ENCODE results near the gene EXD1. TPM values are rescaled to one million over a fixed set of nuclear protein-coding genes. Genes with fewer than 3 reads are reported as not detected.
"Not testable (repeated sequence)": the region's sequence is repeated elsewhere in the genome, so short reads cannot be mapped to it uniquely, and the experiment has no call there.

EXD1 gene, protein sequence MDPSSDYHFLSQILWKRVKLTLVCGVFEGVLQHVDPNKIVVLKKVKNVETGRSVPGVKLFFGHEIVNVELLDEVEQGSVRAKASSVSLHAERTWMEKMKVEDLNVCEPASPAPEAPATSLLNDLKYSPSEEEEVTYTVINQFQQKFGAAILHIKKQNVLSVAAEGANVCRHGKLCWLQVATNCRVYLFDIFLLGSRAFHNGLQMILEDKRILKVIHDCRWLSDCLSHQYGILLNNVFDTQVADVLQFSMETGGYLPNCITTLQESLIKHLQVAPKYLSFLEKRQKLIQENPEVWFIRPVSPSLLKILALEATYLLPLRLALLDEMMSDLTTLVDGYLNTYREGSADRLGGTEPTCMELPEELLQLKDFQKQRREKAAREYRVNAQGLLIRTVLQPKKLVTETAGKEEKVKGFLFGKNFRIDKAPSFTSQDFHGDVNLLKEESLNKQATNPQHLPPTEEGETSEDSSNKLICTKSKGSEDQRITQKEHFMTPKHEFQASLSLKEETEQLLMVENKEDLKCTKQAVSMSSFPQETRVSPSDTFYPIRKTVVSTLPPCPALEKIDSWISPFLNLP
- not detected for total RNA-seq

- Mint-ChIP-seq H3K9me3 (no peaks in the 10 kb centered on the region), H3K4me3 (peak within 1 kb of the TSS; percentile 89), H3K27me3 (ENCODE audit: low read depth) (no peaks in the 10 kb centered on the region), H3K36me3 (ENCODE audit: insufficient read depth) (no peaks in the 10 kb centered on the region), H3K4me1 (ENCODE audit: low read depth) (peaks cover 29% of the 10 kb centered on the region)
- ATAC-seq (peak; percentile 99), DNase-seq (peak; percentile 93)
Measured at GRCh38 chr15:41230650-41231421, at the start of gene EXD1, which contains the start of gene CHP1. EXD1 (minus strand) TSS chr15:41230757; CDS start chr15:41226575, 4,182 bp downstream. CHP1 (plus strand) TSS chr15:41231268; CDS start chr15:41231383, 115 bp downstream.

DNA sequence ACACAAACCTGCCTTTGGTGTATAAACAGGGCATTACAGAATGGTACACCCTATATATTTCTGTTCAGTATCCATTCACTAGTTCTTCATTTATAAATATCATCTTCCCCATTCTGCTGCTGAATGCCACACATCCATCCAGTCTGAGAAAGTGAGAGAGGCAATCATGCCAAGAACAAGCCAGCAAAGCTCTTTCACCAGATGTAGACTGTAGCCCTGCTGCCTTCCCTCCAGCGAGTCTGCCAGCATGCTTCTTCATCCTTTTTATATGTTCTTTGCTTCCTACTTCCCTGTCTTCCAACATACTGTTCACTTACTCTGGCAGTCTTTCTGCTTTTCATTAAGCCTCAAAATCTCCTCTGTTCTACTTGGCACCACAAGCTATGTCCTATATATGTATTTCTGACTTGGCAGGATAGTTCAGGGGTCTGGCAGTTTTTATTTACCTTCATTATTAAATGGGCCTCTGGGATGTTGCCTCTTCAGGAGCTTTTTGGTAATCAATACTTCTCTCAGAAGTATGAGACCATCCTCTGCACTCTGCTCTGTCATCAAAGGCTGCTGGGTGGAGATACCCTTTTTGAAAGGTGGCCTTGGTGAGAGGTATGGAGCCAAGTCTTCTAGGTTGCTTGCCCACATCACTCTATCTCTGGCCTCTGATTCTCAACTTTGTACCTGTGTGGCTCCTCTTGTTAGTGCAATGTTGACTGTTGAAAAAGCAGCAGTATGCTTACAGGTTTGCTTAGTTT lies 49.2 kb upstream of the EXD1 start:
- peaks cover 10% of the 10 kb centered on the region for H3K36me3 Mint-ChIP-seq (ENCODE audit: insufficient read depth)
- DNase-seq, result no peak
- no peak for ATAC-seq
- no peak overlapping the region for H3K4me3 Mint-ChIP-seq
- no peaks in the 10 kb centered on the region for H3K9me3 Mint-ChIP-seq
- H3K4me1 Mint-ChIP-seq (ENCODE audit: low read depth), result peaks cover 16% of the 10 kb centered on the region
- no peaks in the 10 kb centered on the region for H3K27me3 Mint-ChIP-seq (ENCODE audit: low read depth)

DNA sequence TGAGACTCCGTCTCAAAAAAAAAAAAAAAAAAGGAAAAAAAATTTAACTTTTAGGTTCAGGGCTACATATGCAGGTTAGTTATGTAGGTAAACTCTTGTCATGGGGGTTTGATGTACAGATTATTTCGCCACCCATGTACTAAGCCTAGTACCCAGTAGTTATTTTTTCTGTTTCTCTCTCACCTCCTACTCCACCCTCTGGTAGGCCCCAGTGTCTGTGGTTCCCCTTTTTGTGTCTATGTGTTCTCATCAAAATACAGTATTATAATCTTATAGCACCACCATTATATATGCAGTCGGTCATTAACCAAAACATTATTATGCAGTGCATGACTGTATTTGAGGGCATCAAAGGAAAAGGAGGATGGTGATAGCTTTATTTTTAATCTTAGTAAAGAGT lies 47.8 kb upstream of the EXD1 start:
- no peak for DNase-seq
- H3K27me3 Mint-ChIP-seq (ENCODE audit: low read depth), result no peaks in the 10 kb centered on the region
- no peak overlapping the region for H3K4me3 Mint-ChIP-seq
- no peak for ATAC-seq
- H3K4me1 Mint-ChIP-seq (ENCODE audit: low read depth), result peaks cover 10% of the 10 kb centered on the region
- no peaks in the 10 kb centered on the region for H3K9me3 Mint-ChIP-seq
- H3K36me3 Mint-ChIP-seq (ENCODE audit: insufficient read depth), result peaks cover 8% of the 10 kb centered on the region

- Mint-ChIP-seq H3K27me3 (ENCODE audit: low read depth) (no peaks in the 10 kb centered on the region), H3K36me3 (ENCODE audit: insufficient read depth) (peaks cover 8% of the 10 kb centered on the region), H3K4me1 (ENCODE audit: low read depth) (no peaks in the 10 kb centered on the region), H3K9me3 (no peaks in the 10 kb centered on the region), H3K4me3 (no peak overlapping the region)
- ATAC-seq, result no peak
- DNase-seq, result no peak
Measured at GRCh38 chr15:41276831-41277230, 46.3 kb upstream of the EXD1 start.

- H3K4me3 Mint-ChIP-seq, result no peak overlapping the region
- DNase-seq, result no peak
- no peaks in the 10 kb centered on the region for H3K27me3 Mint-ChIP-seq (ENCODE audit: low read depth)
- H3K9me3 Mint-ChIP-seq, result no peaks in the 10 kb centered on the region
- H3K36me3 Mint-ChIP-seq (ENCODE audit: insufficient read depth), result peaks cover 17% of the 10 kb centered on the region
- ATAC-seq, result no peak
- no peaks in the 10 kb centered on the region for H3K4me1 Mint-ChIP-seq (ENCODE audit: low read depth)
Measured at GRCh38 chr15:41269887-41270286, 39.3 kb upstream of the EXD1 start.

DNA sequence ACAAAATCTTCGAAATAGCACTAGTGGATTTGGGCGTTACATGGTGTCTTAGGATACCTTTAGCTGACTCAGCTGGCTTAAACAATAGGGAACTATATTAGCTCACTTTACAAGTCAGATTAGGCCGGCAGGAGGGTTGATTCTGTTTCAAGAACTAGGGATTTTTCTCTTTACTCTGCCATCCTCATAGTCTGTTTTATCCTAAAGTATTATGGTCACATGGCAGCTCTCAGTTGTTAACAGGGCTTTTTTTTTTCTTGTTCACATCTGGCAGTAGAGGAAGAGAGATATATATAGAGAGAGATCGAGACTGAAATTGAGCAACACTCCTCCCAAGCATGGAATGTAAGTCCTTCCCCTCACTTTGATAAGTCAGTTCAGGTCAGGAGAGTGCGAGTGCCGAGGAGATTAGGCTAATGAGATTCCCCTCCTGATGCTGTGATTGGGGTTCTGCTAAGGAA lies 33.4 kb upstream of the EXD1 start:
- H3K4me3 Mint-ChIP-seq, result no peak overlapping the region
- no peaks in the 10 kb centered on the region for H3K27me3 Mint-ChIP-seq (ENCODE audit: low read depth)
- no peaks in the 10 kb centered on the region for H3K9me3 Mint-ChIP-seq
- peaks cover 28% of the 10 kb centered on the region for H3K36me3 Mint-ChIP-seq (ENCODE audit: insufficient read depth)
- no peaks in the 10 kb centered on the region for H3K4me1 Mint-ChIP-seq (ENCODE audit: low read depth)
- ATAC-seq (no peak), DNase-seq (no peak)

DNA sequence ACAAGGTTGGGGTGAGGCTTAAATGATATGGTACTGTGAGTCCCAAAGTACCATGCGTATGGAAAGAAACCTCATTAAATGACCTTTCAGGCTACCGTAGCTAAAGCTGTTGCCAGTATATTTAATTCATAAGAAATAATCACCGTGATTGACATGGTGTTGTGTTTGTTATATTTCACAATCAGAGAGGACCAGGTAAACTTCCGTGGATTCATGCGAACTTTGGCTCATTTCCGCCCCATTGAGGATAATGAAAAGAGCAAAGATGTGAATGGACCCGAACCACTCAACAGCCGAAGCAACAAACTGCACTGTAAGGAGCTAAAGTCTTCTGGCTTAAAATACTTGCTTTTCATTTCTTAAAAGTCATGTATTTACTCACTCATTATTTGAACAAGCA lies 32.0 kb upstream of the EXD1 start:
- ATAC-seq, result no peak
- Mint-ChIP-seq H3K4me1 (ENCODE audit: low read depth) (no peaks in the 10 kb centered on the region), H3K36me3 (ENCODE audit: insufficient read depth) (peaks cover 33% of the 10 kb centered on the region), H3K4me3 (no peak overlapping the region), H3K27me3 (ENCODE audit: low read depth) (no peaks in the 10 kb centered on the region), H3K9me3 (no peaks in the 10 kb centered on the region)
- no peak for DNase-seq

DNA sequence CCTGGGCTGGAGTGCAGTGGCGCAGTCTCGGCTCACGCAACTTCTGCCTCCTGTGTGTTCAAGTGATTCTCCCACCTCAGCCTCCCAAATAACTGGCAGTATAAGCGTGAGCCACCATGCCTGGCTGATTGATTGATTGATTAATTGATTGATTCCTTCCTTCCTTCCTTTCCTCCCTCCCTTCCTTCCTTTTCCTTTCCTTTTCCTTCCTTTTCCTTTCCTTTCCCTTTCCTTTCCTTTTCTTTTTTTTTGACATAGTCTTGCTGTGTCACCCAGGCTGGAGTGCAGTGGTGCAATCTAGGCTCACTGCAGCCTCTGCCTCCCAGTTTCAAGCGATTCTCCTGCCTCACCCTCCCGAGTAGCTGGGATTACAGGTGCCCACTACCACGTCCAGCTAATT lies 30.4 kb upstream of the EXD1 start:
- peaks cover 29% of the 10 kb centered on the region for H3K36me3 Mint-ChIP-seq (ENCODE audit: insufficient read depth)

GRCh38 chr15:41259546-41260189 lies 29.1 kb upstream of the EXD1 start:
- H3K4me1 Mint-ChIP-seq (ENCODE audit: low read depth), result no peaks in the 10 kb centered on the region
- no peak overlapping the region for H3K4me3 Mint-ChIP-seq
- H3K9me3 Mint-ChIP-seq, result no peaks in the 10 kb centered on the region
- no peak for ATAC-seq
- H3K27me3 Mint-ChIP-seq (ENCODE audit: low read depth), result no peaks in the 10 kb centered on the region
- no peak for DNase-seq
- H3K36me3 Mint-ChIP-seq (ENCODE audit: insufficient read depth), result peaks cover 26% of the 10 kb centered on the region

More for the DNA sequence above, 30.4 kb upstream of the EXD1 start:
- not testable (repeated sequence) for H3K4me1 Mint-ChIP-seq (ENCODE audit: low read depth); DNase-seq; ATAC-seq; H3K9me3 Mint-ChIP-seq; H3K27me3 Mint-ChIP-seq (ENCODE audit: low read depth); H3K4me3 Mint-ChIP-seq

DNA sequence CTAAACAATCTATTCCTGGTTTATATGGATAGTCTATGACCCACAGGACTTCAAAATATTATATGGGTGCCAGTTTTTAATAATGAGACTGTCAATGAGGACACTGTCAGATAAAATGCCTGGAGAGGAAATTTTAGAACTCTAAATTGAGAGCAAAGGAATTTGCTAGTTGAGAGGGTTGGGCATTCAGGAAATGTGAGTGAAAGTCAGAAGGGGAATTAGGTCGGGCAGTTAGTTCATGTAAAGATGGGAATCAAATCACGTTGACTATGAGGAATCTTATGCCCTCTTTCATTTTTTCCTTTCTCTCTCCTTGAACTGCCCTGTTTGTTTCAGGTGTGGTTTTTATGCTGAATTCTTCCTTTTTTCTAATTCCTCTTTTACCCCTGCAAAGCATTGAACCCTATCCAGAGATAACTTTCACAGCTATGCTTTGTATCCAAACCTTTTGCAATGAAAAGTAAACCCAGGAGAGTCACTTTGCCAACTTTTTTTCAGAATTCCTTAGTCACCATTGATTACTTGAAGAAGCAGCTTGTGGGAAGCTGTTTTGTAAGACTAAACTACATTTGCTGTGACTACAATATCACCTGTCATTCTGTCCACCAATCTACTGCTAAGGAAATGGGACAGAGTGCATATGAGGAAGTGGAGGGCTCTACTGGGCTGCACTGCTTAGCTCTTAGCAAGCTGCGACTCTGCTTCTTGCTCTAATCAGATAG lies 28.4 kb upstream of the EXD1 start:
- DNase-seq, result no peak
- Mint-ChIP-seq H3K27me3 (ENCODE audit: low read depth) (no peaks in the 10 kb centered on the region), H3K9me3 (no peaks in the 10 kb centered on the region), H3K4me1 (ENCODE audit: low read depth) (no peaks in the 10 kb centered on the region), H3K36me3 (ENCODE audit: insufficient read depth) (peaks cover 27% of the 10 kb centered on the region), H3K4me3 (no peak overlapping the region)
- no peak for ATAC-seq

GRCh38 chr15:41256577-41257038 lies 26.1 kb upstream of the EXD1 start:
- no peak for DNase-seq
- no peak for ATAC-seq
- Mint-ChIP-seq H3K4me1 (ENCODE audit: low read depth) (no peaks in the 10 kb centered on the region), H3K27me3 (ENCODE audit: low read depth) (no peaks in the 10 kb centered on the region), H3K9me3 (no peaks in the 10 kb centered on the region), H3K4me3 (no peak overlapping the region), H3K36me3 (ENCODE audit: insufficient read depth) (peaks cover 14% of the 10 kb centered on the region)

- H3K4me1 Mint-ChIP-seq (ENCODE audit: low read depth), result no peaks in the 10 kb centered on the region
- H3K27me3 Mint-ChIP-seq (ENCODE audit: low read depth), result no peaks in the 10 kb centered on the region
- H3K9me3 Mint-ChIP-seq, result no peaks in the 10 kb centered on the region
- no peak overlapping the region for H3K4me3 Mint-ChIP-seq
- no peak for ATAC-seq
- DNase-seq, result no peak
- H3K36me3 Mint-ChIP-seq (ENCODE audit: insufficient read depth), result peaks cover 14% of the 10 kb centered on the region
Measured at GRCh38 chr15:41256103-41256502, 25.5 kb upstream of the EXD1 start.

DNA sequence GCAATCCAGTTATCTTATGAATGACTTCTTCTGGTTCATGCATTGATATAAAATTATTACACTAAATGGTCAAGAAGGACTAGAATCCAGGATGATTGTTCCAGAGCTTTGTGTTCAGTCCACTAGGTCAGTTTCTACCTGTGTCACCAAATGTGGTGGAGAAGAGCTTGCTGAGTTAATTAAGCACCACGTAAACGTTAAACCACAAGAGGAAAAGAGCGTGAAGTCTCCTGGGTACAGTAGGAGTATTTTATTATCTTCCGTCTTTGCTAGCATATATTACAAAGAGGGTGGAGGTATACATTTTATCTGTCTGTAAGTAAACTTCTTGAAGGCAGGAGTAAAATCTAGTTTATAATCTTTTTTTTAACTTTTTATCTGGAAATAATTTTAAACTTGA lies 24.0 kb upstream of the EXD1 start:
- DNase-seq, result no peak
- Mint-ChIP-seq H3K9me3 (no peaks in the 10 kb centered on the region), H3K4me3 (no peak overlapping the region)

More for the DNA sequence above, 24.0 kb upstream of the EXD1 start:
- Mint-ChIP-seq H3K4me1 (ENCODE audit: low read depth) (no peaks in the 10 kb centered on the region), H3K27me3 (ENCODE audit: low read depth) (no peaks in the 10 kb centered on the region), H3K36me3 (ENCODE audit: insufficient read depth) (peaks cover 14% of the 10 kb centered on the region)
- ATAC-seq, result no peak

All from activated T-cell treated with anti-CD3 and anti-CD28 coated beads, Interleukin-2, amount 50 U/mL, for 4 hours (primary cell).